GM21619 (cell line): ENCODE measurements around the gene PRKAR1B.

Experiments used
- ATAC-seq: cut with Tn5 transposase; IDR thresholded peaks from one replicate; pipeline ENCODE4 v1.9.1; 2021; ENCODE audit not compliant: unreplicated experiment

PRKAR1B gene

GRCh38 chr7:725223-726005, 1.7 kb downstream of the PRKAR1B start:
- no peak for ATAC-seq

- no peak for ATAC-seq
Observed at GRCh38 chr7:724298-724697, 2.8 kb downstream of the PRKAR1B start.

GRCh38 chr7:723541-723940, 3.5 kb downstream of the PRKAR1B start:
- ATAC-seq, result no peak

DNA sequence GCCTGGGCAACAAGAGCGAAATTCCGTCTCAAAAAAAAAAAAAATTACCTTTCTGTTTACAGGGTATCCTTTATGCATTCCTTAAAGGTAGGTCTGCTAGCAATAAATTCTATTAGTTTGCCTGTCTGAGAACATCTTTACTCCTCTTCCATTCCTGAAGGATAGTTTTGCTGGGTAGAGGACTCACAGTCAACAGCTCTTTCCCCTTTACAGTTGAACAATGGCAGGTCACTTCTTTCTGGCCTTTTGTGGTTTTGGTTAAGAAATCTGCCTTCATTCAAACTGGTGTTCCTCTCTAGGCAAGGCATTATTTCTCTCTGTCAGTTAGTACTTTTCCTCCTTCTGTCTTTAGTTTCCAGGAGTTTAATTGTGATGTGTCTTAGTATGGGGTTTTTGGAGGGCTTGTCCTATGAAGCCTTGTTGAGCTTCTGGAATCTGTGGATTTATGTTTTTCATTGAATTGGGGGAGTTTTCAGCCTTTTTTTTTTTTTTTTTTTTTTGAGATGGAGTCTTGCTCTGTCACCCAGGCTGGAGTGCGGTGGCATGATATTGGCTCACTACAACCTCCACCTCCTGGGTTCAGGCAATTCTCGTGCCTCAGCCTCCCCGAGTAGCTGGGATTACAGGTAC, 5.3 kb downstream of the PRKAR1B start:
- ATAC-seq, result no peak

DNA sequence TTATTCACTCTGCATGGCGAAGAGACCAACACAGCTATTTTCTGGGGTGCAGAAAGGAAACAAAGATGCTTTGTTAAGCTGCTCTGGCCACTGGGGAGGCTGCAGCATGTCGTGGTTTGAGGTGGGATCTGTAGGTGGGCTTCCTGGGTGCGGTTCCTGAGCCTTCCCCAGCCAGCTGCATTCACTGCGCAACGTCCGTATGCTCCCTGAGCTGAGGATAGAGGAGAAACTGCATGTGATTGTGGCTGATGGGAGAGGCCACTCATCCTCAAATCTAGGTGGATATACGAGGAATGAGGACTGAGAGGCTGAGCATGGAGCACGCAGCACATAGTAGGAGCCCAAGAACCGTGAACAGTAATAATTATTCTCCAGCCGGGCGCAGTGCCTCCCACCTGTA, 10.4 kb downstream of the PRKAR1B start:
- ATAC-seq, result no peak

DNA sequence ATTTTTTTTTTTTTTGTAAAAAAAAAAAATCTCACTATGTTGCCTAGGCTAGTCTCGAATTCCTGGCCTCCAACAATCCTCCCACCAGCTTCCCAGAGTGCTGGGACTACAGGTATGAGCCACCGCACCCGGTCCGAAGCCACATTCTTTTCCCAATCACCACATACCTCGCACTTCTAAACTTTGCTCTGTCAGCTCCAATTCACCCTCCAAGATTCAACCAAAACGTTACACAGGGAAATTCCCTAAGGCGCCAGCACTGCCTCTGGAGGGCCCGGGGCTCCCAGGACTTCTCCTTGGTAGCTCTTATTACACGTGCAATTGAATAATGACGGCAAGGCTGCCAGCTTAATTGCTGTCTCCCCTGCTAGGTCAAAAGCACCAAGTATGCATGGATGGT, 10.9 kb downstream of the PRKAR1B start:
- no peak for ATAC-seq

GRCh38 chr7:714251-714671, 12.8 kb downstream of the PRKAR1B start:
- ATAC-seq, result no peak

- no peak for ATAC-seq
Observed at GRCh38 chr7:713488-714230, 13.4 kb downstream of the PRKAR1B start.

- no peak for ATAC-seq
Observed at GRCh38 chr7:713139-713457, 14.0 kb downstream of the PRKAR1B start.

DNA sequence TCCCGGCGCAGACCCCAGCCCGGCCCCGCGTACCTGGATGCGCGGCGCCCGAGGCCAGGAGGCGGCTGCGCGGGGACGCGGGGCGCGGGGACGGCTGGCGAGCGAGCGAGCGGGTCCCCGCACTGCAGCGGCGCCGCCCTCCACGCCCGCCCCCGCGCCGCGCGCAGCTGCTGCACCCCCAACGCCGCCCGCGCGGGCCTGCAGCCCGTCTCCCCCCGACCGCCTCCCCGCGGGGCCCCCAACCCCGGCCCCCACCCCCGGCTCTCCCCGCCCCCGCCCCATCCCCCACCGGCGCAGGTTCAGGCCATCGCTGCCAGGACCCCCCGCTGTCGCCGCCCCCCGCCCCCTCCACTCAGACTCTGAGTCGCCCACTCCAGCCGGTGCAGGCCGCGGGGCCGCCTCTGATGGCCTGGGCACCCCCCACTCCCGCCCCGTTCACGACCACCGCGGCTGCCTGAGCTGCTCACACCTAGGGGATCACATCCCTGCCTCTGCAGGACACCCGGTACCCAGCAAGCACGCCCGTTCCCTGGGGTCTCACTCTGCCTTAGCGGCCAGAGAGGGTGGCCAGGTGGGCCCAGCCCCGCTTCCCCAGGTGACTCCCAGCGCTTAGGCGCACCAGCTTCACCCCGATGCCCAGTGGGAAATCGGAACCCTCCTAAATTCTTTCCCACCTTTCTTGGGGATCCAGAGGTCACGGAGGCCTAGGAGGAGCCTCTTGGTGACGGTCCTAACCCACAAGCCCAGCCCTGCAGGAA, 14.5 kb downstream of the PRKAR1B start:
- no peak for ATAC-seq

DNA sequence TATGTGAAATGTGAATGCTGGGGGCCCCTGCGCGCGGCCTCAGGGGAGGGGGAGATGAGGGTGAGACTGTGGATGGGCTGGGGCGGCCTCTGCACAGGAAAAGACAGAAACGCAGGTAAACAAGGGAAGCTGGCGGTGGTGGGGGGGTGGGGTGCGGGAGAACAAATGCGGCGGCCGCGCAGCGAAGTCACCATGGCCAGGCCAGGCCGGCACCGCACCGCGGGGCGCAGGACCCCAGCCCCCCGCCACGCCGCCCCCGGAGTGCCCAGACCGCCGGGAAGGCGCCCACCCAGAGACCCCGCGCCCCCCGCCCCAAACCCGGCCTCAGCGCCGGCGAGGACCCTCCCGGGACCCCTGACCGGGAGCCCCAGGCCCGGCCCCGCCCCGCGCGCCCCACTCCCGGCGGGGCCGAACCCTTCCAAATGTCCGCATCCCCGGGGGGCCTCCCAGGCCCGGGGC, 15.1 kb downstream of the PRKAR1B start:
- no peak for ATAC-seq

GRCh38 chr7:711093-711921, 15.8 kb downstream of the PRKAR1B start:
- ATAC-seq, result no peak

DNA sequence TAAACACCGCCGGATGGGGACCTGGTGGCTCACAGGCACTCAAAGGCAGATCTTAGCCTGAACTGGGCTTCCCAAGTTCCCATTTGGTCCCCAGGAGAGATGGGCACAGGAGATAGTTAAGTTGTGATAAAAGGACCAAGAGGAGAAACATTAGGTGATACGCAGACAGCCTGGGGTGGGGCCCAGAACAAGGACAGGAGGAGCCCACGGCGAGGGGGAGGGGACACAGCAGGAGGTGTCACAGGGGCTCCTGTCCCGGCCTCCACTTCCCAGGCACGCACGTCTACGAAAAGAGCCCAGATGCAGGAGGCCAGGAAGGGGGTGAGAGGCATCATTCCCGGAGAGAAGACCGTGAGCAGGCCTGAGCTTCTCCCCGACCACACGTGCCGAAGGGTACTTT, 16.9 kb downstream of the PRKAR1B start:
- ATAC-seq, result no peak

GRCh38 chr7:707296-708000, 19.6 kb downstream of the PRKAR1B start:
- no peak for ATAC-seq

GRCh38 chr7:706721-707120, 20.4 kb downstream of the PRKAR1B start:
- ATAC-seq, result no peak

DNA sequence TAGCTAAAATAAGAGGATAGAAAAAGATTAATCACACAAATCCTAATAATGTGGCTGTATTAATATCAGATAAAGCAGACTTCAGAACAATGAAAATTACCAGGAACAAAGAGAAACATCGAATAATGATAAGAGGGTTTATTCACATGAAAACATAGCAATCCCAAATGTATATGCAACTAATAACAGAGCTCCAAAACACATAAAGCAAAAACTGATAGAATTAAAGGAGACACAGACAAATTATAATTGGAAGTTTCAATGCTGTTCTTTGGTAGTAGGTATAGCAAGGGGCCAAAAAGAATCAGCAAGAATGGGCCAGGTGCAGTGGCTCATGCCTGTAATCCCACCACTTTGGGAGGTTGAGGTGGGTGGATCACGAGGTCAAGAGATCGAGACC, 24.0 kb downstream of the PRKAR1B start:
- ATAC-seq, result no peak

DNA sequence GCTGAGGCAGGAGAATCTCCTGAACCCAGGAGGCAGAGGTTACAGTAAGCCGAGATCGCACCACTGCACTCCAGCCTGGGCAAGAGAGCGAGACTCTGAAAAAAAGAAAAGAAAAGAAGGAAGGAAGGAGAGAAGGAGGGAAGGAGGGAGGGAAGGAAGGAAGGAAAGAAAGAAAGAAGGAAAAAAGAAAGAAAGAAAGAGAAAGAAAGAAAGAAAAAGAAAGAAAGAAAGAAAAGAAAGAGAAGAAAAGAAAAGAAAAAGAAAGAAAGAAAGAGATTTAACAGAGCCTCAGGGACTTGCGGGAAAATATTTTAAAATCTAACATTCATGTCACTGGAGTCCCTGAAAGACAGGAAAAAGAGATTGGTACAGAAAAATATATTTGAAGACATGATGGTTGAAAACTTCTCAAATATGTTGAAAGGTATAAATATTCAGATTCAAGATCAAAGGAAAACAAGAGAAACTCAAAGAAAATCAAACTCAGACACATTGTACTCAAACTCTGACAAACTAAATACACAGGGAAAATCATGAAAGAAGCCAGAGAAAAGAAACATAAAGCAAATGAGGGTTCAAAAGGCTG, 25.9 kb downstream of the PRKAR1B start:
- ATAC-seq, result no peak

DNA sequence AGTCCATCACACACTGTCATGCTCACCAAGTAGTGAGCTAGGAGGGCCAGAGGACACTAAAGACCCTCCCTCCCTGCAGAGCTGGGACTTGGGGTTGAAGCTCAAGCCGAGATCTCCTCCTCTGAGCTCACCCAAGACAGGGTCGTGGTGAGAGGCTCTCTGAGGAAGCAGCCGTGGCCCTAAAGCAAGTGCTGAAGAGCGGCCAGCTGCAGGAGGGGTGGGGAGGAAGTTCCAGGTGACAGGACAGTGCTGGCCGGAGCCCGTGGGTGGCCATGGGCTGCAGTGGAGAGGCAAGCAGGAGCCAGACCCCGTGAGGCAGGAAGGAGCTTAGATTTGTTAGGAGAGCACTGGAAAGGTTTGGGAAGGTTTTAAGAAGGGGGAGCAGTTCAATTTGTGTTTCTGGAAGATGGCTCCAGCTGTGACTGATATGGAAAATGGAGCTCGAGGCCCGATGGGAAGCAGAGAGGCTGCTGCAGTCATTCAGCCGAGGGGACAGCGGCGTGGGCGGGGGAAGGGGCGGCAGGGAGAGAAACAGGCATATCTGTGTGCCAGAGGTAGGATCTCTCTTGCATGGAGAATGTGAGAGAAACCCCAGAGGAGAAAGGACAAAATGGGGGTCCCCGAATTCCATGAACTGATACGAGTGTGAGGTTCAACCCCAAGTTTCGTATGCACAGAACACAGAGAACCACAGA, 27.5 kb downstream of the PRKAR1B start:
- ATAC-seq, result no peak
